Hippocampal formation (tissue), 2 donors: ENCODE measurements around the gene C12orf56.
"Not testable (repeated sequence)": the region's sequence is repeated elsewhere in the genome, so short reads cannot be mapped to it uniquely, and the experiment has no call there.

Source experiments
- DNase-seq, 2 donors: peaks; one replicate each; lab custom pipeline; 2025; lab: John Stamatoyannopoulos, UW

Gene C12orf56

DNA sequence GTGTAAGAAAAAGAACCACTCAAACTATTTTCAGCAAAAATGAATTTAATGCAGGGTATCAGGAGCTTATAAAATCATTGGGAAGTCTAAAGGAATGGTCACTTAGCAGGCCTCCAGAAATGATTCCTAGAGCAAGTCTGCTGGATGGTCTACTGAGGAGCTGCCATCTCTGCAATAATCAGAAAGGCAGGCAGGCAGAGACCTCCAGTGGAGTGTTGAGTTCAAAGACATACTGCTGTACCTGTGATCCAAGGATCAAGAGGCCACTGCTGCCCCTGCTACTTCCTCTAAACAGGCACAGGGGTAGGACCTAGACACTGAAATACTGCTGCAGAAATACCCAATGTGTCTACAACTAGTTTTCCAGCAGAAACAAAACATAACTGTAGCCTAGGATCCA lies 154.0 kb downstream of the C12orf56 start:
- DNase-seq, result no peak

- DNase-seq, result no peak
Observed at GRCh38 chr12:64232196-64232595, 158.4 kb downstream of the C12orf56 start.

DNA sequence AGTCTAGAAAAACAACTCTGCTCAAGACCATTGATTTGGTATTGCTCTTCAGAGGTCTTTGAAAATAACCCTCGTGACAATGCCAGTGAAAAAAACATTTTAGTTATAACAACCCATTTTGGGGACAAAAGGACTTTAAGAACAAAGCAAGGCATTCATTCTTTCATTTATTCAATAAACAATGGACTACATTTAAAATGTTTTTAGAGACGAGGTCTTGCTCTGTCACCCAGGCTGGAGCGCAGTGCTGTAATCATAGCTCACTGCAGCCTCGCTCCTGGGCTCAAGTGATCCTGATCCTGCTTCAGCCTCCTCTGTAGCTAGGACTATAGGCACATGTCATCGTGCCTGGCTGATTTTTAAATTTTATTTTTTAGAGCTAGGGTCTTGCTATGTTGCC lies 160.8 kb downstream of the C12orf56 start:
- peak; percentile 43 to 78 for DNase-seq

DNA sequence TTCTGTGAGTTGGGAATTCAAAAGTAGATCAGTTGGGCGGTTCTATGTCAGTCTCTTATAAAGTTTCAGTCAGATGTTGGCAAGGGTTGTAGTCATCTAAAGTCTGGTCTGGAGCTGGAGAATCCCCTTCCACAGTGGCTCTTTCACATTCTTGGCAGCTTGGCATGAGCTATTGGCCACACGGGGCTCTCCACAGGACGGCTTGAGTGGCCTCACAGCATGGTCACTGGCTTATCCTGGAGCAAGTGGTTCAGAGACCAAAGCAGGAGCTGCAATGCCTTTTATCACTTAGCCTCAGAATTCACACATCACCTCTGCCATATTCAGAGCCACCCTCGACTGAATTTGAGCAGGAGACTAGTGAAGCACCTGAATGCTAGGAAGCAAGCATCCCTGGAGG lies 161.3 kb downstream of the C12orf56 start:
- DNase-seq, result peak in 1 of 2 donors; percentile 7

DNA sequence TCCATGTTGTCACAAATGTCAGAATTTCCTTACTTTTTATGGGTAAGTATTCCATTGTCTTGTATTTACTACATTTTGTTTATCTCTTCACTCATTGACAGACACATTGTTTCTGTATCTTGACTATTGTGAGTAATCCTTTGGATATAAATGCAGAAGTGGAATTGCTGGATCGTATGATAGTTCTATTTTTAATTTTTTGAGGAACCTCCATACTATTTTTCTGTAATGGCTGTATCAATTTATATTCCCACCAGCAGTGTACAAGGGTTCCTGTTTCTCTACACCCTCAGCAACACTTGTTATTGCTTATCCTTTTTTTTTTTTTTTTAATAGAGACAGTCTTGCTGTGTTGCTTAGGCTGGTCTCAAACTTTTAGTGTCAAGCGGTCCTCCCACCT lies 164.9 kb downstream of the C12orf56 start:
- no peak for DNase-seq

GRCh38 chr12:64222009-64222765 lies 168.4 kb downstream of the C12orf56 start, which contains the start of gene KICS2:
Gene KICS2 (minus strand): TSS chr12:64222296. CDS start chr12:64222237, 59 bp downstream.
- DNase-seq, result peak; percentile 86 to 92

- peak; percentile 37 to 78 for DNase-seq
Observed at GRCh38 chr12:64221651-64222008, 168.9 kb downstream of the C12orf56 start.

DNA sequence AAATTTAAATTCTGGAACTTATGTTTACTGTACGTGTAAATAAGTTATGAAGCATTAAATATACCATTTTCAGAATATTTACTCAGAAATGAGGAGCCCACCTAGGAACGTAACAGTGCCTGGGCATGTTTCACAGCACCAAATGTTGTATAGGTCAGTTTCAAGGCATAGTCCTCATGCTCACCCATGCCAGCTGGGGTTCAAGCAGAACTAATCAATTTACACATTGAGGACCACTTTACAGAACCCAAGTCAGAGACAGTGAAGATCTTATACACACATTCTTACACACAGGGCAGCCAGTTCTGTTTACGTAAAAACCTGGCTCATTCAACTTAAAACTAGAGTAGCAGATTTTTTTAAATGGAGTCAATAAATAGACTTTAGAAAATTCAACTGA lies 170.5 kb downstream of the C12orf56 start:
- DNase-seq, result no peak

- DNase-seq, result no peak
Observed at GRCh38 chr12:64219145-64219544, 171.4 kb downstream of the C12orf56 start.

GRCh38 chr12:64218597-64218996 lies 172.0 kb downstream of the C12orf56 start:
- DNase-seq, result no peak

DNA sequence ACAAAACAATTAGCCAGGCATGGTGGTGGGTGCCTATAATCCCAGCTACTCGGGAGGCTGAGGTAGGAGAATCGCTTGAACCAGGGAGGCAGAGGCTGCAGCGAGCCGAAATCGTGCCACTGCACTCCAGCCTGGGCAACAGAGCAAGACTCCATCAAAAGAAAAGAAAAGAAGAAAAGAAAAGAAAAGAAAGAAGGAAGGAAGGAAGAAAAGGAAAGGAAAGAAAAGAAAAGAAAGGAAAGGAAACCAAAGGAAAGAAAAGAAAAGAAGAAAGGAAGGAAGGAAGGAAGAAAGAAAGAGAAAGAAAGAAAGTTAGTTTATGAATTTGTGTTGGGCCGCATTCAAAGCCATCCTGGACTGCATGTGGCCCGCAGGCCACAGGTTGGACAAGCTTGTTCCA lies 172.9 kb downstream of the C12orf56 start:
- not testable (repeated sequence) for DNase-seq

DNA sequence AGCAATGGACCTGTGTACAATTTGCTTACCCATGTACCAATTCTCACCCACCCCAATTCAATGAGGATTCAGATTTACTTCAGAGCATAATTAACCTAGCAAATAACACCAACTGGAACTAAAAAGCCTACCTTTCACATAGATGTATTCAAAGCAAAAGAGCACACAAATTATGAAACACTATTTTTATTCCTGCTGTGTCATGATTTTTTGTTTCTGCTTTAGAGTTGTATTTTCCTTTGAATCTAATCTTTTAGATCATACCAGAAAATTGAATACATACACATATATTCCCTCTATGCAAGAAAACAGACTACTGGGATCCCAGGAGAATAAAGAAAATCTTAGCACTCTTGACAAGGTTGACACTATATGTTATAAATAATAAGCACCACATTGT lies 174.3 kb downstream of the C12orf56 start:
- DNase-seq, result no peak
